DMS79 treated with DMSO at 0.1 percent for 48 hours (cell line): ENCODE data around the gene ANAPC2.
A peak's percentile ranks its signal among the peaks of the same experiment; 100 is the strongest.

ENCODE experiments used
- DNase-seq: peaks from one replicate; lab custom pipeline; 2025; lab: John Stamatoyannopoulos, UW

The ANAPC2 gene

GRCh38 chr9:137127301-137128157, 60.8 kb downstream of the ANAPC2 start:
- DNase-seq: peak; percentile 55

- no peak for DNase-seq
Observed at GRCh38 chr9:137126786-137127185, 61.6 kb downstream of the ANAPC2 start.
